HG03060 (cell line): ENCODE measurements around the gene PODNL1.
"Not testable (repeated sequence)": the region's sequence is repeated elsewhere in the genome, so short reads cannot be mapped to it uniquely, and the experiment has no call there.

Experiments
- ATAC-seq: cut with Tn5 transposase; IDR thresholded peaks from one replicate; pipeline ENCODE4 v1.9.1; 2021; ENCODE audit warnings: low read depth, moderate number of reproducible peaks; ENCODE audit not compliant: unreplicated experiment

Gene PODNL1

DNA sequence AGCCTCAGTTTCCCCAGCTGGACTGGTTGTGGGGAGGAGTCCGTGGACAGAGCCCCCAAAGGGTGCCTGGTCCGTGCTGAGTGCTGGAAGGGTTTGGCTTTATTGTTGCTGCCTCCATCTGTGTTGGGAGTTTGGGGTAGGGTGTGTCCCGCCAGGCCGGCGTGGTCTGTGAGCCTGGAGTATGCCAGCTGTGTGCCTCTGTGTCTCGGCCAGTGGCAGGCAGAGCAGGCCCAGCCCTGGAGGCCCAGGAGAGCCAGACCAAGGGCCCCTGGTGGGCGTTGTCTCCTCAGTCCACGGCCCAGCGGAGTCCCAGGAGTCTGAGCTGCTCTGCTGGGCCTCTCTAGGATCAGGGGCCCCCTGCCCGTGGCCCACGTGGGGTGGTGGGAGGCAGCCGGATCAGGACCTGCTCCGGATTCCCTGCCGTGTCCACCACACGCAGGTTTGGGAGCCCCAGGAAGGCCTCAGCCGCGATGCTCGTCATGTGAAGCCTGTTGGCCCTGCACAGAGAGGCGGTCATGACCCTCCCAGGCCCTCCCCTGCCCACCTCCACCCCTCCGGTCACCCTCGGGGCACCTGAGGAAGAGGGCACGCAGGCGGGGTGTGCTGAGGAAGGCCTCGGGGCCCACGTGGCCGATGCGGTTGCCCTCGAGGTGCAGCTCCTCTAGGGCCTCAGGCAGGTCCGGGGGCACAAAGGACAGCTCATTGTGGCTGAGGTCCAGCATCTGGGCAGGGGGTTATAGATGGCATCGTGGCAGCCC is 6.6 kb downstream of the PODNL1 start:
- ATAC-seq = no peak

DNA sequence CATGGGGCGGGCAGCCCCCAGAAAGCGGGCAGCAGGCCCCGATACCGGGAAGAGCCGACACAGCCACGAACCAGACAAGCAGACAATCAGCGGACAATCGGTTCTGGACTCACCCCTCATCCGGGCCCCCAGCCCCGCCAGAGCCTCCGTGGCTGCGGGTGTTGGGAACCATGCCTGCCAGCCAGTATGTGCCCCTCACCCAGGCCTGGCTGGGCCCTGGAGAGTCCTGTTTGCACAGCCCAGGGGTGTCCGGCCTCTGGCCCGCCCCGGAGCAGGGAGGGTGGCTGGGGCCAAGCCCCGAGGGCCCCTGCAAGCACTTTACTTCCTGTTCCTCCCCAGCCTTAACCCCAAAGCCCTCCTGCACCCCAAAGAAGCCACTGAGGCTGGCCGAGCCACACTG is 7.8 kb downstream of the PODNL1 start:
- ATAC-seq = no peak

DNA sequence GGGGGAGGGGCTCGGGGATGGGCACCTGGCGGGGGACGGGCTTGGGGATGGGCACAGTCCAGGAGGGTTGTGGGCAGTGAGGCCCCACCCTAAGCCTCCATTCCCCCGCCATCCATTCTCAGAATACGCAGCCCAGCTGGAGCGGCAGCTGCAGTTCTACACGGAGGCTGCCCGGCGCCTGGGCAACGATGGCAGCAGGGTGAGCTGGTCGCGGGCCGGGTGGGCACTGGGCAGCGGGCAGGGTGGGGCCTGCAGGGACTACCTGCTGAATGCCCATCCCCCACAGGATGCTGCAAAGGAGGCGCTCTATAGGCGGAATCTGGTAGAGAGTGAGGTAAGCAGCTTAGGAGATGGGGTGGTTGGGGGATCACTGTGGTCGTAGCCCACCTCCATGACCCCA is 8.3 kb downstream of the PODNL1 start:
- no peak for ATAC-seq

DNA sequence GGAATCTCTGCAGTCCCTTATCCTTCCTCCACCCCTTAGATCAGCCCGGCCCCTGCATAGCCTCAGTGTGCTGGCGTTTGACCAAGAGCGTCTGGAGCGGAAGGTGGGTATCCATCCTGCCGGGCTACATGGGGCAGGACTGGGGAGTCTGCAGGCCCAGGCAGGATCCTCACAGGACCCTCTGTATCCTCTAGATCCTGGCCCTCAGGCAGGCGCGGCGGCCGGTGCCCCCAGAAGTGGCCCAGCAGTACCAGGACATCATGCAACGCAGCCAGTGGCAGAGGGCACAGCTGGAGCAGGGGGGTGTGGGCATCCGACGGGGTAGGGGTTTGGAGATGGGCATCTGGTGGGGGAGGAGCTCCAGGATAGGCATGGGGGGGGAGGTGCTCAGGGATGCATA is 8.9 kb downstream of the PODNL1 start:
- ATAC-seq = no peak

DNA sequence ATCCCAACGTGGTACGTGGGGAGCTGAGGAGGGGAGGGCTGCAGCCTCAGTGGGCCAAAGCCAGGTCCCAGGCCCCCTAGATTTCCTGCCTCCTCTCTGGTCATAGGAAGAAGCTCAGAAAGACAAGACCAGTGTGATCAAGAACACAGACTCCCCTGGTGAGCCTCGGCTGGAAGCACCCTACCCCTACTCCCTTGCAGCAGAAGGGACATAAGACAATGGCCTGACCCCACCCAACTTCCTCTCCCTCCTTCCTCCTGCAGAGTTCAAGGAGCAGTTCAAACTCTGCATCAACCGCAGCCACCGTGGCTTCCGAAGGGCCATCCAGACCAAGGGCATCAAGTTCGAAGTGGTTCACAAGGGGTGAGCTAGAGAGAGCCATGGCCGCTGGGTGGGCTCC is 11.5 kb downstream of the PODNL1 start:
- no peak for ATAC-seq

DNA sequence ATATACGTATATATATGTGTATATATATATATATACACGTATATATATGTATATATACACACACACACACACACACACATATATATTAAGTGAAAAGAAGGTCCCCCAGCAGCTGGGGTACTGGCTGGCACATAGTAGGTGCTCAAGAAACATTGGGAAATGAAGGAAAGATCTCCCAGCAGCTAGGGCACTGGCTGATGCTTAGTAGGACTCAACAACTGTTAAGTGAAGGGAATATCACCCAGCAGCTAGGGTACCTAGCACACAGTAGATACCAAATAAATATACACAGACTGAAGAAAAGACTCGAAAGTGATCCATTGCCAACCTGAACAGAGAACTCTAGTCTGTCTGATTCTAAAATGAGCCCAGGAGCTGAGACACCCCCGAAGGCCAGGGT is 12.2 kb downstream of the PODNL1 start:
- ATAC-seq = no peak

DNA sequence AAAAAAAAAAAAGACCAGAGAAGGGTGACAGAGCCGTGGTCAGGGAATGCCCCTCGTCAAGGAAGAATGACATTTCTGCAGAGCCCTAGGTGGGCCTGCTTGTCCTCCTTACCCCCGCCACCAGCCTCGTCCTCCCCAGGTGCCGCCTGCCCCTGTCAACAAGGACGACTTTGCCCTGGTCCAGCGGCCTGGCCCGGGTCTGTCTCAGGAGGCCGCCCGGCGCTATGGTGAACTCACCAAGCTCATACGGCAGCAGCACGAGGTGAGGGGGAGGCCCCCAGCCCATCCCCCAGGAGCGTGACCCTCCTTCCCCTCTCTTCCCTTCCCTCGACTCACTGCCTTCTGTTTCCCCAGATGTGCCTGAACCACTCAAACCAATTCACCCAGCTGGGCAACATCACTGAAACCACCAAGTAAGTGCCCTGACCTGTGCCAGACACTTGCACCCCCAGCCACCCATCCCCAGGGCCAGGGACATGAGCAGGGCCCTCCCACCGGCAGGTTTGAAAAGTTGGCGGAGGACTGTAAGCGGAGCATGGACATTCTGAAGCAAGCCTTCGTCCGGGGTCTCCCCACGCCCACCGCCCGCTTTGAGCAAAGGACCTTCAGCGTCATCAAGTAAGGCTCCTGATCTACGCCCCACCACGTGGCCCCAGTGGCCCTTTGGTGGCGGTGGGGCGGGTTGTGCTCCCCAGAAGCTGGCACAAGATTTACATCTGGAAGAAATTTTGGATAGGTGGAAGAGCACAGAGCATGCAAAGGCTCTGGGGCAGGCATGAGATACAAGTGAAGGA is 14.8 kb downstream of the PODNL1 start:
- ATAC-seq = no peak

DNA sequence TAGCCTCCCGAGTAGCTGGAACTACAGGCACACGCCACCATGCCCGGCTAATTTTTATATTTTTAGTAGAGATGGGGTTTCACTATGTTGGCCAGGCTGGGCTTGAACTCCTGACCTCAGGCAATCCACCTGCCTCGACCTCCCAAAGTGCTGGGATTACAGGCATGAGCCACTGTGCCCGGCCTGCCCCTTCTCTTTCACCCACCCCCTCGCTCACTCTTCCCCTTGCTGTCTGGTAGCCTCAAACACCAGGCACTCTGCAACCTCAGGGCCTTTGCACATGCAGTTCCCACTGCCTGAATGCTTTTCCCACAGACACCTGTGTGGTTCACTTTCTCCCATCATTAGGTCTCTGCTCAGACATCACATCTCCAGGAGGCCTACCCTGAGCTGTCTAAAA is 16.1 kb downstream of the PODNL1 start:
- not testable (repeated sequence) for ATAC-seq

DNA sequence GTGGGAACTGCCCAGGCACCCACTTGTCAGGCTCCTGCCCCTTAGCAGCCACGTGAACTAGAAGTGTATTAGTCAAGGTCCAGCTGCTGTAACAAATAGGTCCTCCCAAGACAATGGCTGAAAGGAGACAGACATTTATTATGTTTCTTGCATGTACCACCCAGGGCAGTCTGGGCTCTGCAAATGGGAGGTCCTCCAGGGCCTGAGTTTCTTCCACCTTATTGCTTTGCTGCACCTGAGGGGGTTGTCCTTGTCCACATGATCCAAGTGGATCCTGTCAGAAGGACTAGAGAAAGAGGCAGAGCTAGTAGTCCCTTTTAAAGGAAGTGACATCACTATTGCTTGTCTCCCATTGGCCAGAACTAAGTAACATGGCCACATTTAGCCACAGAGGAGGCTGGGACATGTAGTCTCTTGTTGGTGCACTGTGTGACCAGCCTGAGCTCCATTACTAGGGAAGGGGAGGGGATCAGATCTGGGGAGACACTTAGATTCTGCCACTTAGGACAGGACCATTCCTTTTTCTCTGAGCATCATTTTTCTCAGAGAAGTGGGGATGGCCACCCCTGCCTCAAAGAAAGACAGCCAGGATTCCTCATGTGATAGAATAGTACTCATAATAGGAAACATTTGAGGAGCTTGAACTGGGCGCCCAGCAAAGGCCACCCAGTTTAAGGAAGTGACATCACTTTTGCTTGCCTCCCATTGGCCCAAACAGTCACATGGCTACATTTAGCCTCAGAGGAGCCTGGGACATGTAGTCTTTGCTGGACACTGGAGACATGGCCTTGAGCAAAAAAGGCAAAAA is 17.1 kb downstream of the PODNL1 start:
- ATAC-seq = no peak

DNA sequence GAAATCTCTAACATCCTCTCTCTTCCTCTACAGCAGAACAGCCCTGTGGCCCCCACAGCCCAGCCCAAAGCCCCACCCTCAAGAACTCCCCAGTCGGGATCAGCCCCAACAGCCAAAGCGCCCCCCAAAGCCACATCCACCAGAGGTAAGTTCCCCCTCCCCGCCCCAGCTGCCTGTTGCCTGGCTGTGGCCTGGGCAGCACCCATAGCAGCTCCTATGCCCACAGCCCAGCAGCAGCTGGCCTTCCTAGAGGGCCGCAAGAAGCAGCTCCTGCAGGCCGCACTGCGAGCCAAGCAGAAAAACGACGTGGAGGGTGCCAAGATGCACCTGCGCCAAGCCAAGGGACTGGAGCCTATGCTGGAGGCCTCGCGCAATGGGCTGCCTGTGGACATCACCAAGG is 17.7 kb downstream of the PODNL1 start:
- ATAC-seq = no peak

DNA sequence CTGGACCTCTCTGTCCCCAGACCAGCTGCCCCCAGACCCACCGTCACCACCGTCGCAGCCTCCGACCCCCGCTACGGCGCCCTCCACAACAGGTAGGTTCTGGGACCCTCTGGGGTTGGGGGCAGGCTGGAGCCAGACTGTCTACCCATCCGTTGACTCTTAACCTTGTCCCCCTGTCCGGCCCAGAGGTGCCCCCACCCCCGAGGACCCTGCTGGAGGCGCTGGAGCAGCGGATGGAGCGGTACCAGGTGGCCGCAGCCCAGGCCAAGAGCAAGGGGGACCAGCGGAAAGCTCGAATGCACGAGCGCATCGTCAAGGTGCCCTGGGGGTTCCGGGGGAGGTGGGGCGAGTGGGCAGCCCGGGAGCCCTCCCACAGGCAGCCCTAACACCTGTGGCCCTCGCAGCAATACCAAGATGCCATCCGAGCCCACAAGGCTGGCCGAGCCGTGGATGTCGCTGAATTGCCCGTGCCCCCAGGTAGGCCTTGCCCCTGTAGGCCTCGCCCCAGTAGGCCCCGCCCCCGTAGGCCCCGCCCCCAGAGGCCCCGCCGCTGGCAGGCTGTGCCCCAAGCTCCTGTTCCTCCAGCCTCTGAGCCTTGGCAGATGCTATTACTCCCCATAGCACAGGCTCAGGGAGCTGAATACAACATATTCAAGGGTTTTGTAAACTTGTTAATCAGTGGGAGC is 19.3 kb downstream of the PODNL1 start:
- no peak for ATAC-seq

DNA sequence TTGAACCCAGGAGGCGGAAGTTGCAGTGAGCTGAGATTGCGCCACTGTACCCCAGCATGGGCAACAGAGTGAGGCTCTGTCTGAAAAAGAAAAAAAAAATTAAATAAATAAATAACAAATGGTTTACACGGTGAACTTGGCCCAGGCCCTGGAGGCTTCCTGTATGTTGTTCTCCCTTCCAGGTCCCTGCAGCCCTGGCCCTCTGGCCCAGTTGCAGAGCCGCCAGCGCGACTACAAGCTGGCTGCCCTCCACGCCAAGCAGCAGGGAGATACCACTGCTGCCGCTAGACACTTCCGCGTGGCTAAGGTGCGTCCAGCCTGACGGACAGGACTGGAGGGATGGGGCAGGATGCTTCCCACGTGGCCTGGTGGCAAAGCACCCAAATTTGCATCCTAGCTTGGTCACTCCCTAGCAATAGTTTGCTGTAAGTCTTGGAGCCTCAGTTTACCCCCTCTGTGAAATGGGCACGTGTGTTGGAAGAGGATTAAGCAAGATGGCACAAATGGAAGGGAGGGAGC is 20.3 kb downstream of the PODNL1 start:
- ATAC-seq = no peak

DNA sequence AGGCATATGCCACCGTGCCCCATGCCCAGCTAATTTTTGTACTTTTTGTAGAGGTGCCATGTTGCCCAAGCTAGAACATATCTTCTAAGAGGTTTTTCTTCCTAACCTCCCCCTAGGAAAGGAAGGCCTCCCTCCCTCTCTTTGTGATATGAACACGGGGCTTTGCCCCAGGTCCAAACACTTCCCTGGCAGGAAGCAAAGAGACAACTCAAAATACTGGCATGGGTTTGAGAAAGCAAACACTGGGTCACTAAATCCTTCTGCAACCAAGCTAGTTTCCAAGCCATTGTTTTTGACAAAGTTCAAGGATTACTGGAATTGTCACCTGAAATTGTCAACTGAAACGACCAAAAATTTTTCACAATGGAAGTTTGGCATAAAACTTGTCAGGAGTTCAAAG is 23.4 kb downstream of the PODNL1 start:
- ATAC-seq = no peak

DNA sequence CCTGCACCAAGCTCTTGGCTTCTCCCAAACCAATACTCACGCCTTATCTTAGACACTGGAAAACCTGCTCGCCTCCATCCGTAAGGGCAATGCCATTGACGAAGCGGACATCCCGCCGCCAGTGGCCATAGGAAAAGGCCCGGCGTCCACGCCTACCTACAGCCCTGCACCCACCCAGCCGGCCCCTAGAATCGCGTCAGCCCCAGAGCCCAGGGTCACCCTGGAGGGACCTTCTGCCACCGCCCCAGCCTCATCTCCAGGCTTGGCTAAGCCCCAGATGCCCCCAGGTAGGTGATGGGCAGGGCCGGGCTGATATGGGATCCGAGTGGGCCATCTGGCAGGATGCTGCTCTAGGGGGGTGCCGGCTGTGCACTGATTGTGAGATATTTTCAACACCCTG is 24.9 kb downstream of the PODNL1 start:
- no peak for ATAC-seq

DNA sequence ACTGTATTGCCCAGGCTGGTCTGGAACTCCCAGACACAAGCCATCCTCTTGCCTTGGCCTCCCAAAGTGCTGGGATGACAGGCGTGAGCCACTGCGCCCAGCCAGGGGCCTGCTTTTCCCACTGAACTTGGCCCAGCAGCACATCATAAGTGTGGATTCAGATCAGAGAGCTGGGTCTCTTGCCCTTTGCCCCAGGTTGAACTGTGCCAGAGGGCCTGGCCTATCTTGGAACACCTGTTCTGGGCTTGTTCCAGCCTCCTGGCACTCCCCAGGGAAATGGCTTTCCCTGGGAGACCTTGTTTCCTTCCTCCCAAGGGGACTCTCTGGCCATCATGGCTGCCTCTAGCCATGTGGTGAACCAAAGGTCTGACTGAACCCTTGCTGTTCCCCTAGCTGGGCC is 28.8 kb downstream of the PODNL1 start:
- ATAC-seq = no peak

DNA sequence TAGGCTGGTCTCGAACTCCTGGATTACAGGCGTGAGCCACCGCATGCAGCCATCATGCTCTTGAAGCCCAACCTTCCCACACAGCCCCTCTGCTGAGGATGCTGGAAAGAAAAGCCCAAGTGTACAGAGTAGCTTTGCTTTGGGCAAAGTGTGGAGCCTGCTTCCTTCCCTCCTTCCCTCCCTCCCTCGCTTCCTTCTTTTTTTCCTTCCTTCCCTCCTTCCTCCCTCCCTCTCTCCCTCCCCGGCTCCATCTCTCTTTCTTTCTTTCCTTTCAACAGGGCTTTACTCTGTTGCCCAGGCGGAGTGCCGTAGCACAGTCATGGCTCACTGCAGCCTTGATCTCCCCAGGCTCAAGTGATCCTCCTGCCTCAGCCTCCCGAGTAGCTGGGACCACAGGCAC is 29.5 kb downstream of the PODNL1 start:
- no peak for ATAC-seq

DNA sequence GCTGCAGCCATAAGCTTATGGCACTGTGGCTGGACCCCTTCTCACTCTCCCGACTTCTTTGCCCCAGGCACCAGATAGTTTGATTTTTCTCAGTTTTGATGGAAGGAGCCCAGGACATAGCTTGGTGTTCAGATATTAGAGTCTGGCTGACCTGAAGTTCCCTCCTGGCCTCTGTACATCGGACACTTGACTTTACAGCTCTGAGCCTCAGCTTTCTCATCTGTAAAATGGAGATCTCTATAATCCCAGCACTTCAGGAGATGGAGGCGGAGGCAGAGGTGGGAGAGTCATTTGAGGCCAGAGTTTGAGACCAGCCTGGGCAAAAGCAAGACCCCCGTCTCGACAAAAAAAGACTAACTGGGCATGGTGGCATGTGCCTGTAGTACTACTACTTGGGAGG is 31.3 kb downstream of the PODNL1 start:
- ATAC-seq = no peak

DNA sequence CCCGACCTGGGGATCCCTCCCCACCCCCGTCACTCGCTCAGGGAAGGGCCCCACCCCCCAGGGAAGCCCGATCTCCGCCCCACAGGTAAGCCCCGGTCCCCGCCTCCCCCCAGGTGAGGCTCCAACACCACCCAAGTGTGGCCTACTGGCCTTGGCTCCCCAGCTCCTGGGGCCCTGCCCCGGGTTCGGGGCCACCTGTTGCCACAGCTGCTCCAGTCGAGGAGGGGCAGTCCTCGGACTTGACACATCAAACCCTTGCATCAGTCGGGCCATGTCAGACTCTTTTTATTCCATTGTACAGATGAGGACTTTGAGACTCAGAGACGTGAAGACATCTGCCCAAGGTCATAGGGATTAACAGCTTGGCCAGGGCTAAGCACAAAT is 31.7 kb downstream of the PODNL1 start:
- ATAC-seq = no peak

DNA sequence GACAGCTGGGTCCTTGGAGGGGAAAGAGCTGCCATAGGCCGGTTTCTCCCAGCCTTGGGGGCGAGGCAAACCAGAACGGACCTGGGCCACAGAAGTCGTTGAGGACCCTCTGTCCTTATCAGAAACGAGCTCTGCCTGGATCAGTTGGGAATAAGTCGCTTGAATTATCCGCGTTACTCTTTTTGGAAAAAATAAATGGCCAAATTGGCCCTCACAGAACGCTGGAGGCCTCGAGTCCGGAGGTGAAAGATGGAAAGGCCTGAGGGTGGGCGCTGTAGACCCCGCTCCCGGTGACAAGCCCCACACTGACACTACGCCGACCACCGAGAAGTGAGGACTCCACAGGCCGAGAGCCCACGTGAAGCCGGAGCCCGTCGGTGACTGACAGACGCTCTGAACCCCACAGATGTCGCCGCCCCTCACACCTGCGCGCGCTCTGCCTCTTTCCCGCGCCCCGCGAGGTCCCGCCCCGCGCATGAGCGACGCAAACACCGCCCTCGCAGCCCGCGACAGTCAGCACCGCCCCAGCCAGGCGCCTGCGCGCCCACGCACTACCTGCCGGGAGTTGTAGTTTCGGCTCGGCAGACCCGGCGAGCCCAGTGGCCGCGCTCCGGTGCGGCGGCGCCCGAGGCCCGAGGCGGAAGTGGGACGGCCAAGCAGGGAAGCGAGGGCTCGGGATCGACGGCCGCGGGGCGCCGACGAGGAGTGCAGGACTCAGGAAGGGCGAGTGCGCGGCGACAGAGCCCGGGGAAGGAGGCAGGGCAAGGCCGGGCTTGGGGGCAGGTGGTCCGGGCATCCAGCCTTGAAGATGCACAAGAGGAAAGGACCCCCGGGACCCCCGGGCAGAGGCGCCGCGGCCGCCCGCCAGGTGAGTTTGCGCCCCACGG is 32.3 kb downstream of the PODNL1 start, which contains the start of the genes BRME1 and CC2D1A:
Gene BRME1 (minus strand): TSS at position 484 of the 887 bp plus-strand sequence. CDS start 1,225 bp downstream, outside the sequence.
Gene CC2D1A (plus strand): TSS at position 568 of the 887 bp plus-strand sequence. CDS start 241 bp downstream, at position 809.
- no peak for ATAC-seq
